Upper lobe of left lung (tissue), 4 donors: ENCODE results near the gene CCDC142.
A peak's percentile ranks its signal among the peaks of the same experiment; 100 is the strongest.

Experiments used
- EP300 ChIP-seq, 4 donors: sonication (generic); formaldehyde crosslinking; IDR thresholded peaks; one replicate each; pipeline ENCODE4 v1.5.1; 2017; ENCODE audit warnings: antibody characterized with exemption in 4 of 4, control low read depth in 2 of 4
- POLR2AphosphoS5 ChIP-seq, 2 donors: sonication (generic); formaldehyde crosslinking; IDR thresholded peaks; one replicate each; pipeline ENCODE4 v1.5.1; 2017; ENCODE audit warnings: antibody characterized with exemption in 2 of 2
- TF ChIP-seq, protein P1 (sequence below), 6 experiments: fragments of 450-650 bp in 4 of 6; fragments of 200-600 bp in 2 of 6; sonication (generic) in 2 of 6; IDR thresholded peaks; one replicate each; pipeline ENCODE4 v1.5.1; 2016 to 2019; ENCODE audit warnings: antibody characterized with exemption in 6 of 6

GRCh38 chr2:74440378-74441169, 42.2 kb downstream of the CCDC142 start:
- TF ChIP-seq EP300 (IDR thresholded peaks at IDR 0.05) = no peak
- peak in 1 of 2 donors; percentile 35 for TF ChIP-seq POLR2AphosphoS5 (IDR thresholded peaks at IDR 0.05)
- TF ChIP-seq, protein P1, sequence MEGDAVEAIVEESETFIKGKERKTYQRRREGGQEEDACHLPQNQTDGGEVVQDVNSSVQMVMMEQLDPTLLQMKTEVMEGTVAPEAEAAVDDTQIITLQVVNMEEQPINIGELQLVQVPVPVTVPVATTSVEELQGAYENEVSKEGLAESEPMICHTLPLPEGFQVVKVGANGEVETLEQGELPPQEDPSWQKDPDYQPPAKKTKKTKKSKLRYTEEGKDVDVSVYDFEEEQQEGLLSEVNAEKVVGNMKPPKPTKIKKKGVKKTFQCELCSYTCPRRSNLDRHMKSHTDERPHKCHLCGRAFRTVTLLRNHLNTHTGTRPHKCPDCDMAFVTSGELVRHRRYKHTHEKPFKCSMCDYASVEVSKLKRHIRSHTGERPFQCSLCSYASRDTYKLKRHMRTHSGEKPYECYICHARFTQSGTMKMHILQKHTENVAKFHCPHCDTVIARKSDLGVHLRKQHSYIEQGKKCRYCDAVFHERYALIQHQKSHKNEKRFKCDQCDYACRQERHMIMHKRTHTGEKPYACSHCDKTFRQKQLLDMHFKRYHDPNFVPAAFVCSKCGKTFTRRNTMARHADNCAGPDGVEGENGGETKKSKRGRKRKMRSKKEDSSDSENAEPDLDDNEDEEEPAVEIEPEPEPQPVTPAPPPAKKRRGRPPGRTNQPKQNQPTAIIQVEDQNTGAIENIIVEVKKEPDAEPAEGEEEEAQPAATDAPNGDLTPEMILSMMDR (IDR thresholded peaks at IDR 0.05) = peak in 5 of 6 experiments; percentile 40 to 74 (median 63)
